Activated T-cell treated with anti-CD3 and anti-CD28 coated beads for 24 hours (primary cell): ENCODE data around the gene SIGLEC8.
"Not testable (repeated sequence)": the region's sequence is repeated elsewhere in the genome, so short reads cannot be mapped to it uniquely, and the experiment has no call there.

Experiments
- DNase-seq: peaks from one replicate; pipeline ENCODE4 v3.0.0-alpha.2; 2020; ENCODE audit warnings: low read depth

Gene SIGLEC8

GRCh38 chr19:51473009-51473707 lies 14.9 kb upstream of the SIGLEC8 start:
- DNase-seq: peak; percentile 83

GRCh38 chr19:51472607-51473006 lies 14.4 kb upstream of the SIGLEC8 start:
- DNase-seq: no peak

- DNase-seq: no peak
Measured at GRCh38 chr19:51471527-51471926, 13.3 kb upstream of the SIGLEC8 start.

- DNase-seq: no peak
Measured at GRCh38 chr19:51470966-51471365, 12.7 kb upstream of the SIGLEC8 start.

GRCh38 chr19:51469629-51470028 lies 11.4 kb upstream of the SIGLEC8 start:
- DNase-seq: no peak

- DNase-seq: no peak
Measured at GRCh38 chr19:51469162-51469561, 10.9 kb upstream of the SIGLEC8 start.

GRCh38 chr19:51468545-51468920 lies 10.3 kb upstream of the SIGLEC8 start:
- no peak for DNase-seq

GRCh38 chr19:51467864-51468544 lies 9.8 kb upstream of the SIGLEC8 start:
- DNase-seq: no peak

- no peak for DNase-seq
Measured at GRCh38 chr19:51466723-51467122, 8.5 kb upstream of the SIGLEC8 start.

- not testable (repeated sequence) for DNase-seq
Measured at GRCh38 chr19:51463976-51464581, 5.8 kb upstream of the SIGLEC8 start.

- DNase-seq: no peak
Measured at GRCh38 chr19:51462681-51463080, 4.4 kb upstream of the SIGLEC8 start.

GRCh38 chr19:51462276-51462675 lies 4.0 kb upstream of the SIGLEC8 start:
- no peak for DNase-seq

- no peak for DNase-seq
Measured at GRCh38 chr19:51461723-51462161, 3.5 kb upstream of the SIGLEC8 start.

GRCh38 chr19:51460164-51460992 lies 2.1 kb upstream of the SIGLEC8 start:
- DNase-seq: no peak

GRCh38 chr19:51458899-51459505 lies 748 bp upstream of the SIGLEC8 start:
- DNase-seq: no peak

GRCh38 chr19:51457351-51458013 lies 772 bp downstream of the SIGLEC8 start:
- DNase-seq: no peak

GRCh38 chr19:51456541-51457290 lies 1.5 kb downstream of the SIGLEC8 start:
- DNase-seq: no peak

- peak; percentile 57 for DNase-seq
Measured at GRCh38 chr19:51450730-51451307, 7.4 kb downstream of the SIGLEC8 start.

GRCh38 chr19:51448411-51449016 lies 9.7 kb downstream of the SIGLEC8 start:
- peak; percentile 57 for DNase-seq

- DNase-seq: no peak
Measured at GRCh38 chr19:51448011-51448410, 10.2 kb downstream of the SIGLEC8 start.
